AG09309 (cell line): ENCODE data around the gene UBE2E2.

ENCODE experiments used
- DNase-seq: peaks from one replicate; pipeline ENCODE4 v3.0.0-alpha.2; 2010; ENCODE audit warnings: low read depth
- H3K4me3 ChIP-seq: 2 replicates; pipeline ENCODE4 v1.5.1; 2011; ENCODE audit warnings: mild to moderate bottlenecking, low read depth, low read length, moderate library complexity; ENCODE audit not compliant: control insufficient read depth
- TF ChIP-seq, protein P1 (sequence below): IDR thresholded peaks from 2 replicates; pipeline ENCODE4 v1.5.1; 2011; ENCODE audit warnings: mild to moderate bottlenecking, low read depth, low read length, inconsistent platforms; ENCODE audit not compliant: insufficient read depth, control insufficient read depth; ENCODE audit errors: missing control alignments

Gene UBE2E2

DNA sequence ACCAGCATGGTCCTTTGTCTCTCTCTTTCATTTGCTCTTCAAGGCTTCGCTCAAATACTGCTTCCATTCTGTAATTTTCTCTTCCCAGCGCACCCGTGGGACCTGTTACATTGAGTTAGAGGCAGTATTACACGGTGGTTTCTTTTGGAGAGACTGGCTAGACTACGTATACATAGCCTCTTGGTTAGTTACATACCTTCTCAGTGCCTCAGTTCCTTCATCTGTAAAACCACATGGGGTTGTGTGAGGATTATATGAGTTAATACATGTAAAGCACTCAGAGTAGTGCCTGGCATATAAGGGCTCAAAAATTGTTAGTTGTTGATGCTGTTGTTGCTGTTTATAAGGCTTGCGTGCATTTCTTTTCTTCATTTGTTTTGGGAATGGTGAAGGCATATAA, 33.8 kb downstream of the UBE2E2 start:
- H3K4me3 ChIP-seq = no peak overlapping the region
- no peak for DNase-seq
- TF ChIP-seq, protein P1, sequence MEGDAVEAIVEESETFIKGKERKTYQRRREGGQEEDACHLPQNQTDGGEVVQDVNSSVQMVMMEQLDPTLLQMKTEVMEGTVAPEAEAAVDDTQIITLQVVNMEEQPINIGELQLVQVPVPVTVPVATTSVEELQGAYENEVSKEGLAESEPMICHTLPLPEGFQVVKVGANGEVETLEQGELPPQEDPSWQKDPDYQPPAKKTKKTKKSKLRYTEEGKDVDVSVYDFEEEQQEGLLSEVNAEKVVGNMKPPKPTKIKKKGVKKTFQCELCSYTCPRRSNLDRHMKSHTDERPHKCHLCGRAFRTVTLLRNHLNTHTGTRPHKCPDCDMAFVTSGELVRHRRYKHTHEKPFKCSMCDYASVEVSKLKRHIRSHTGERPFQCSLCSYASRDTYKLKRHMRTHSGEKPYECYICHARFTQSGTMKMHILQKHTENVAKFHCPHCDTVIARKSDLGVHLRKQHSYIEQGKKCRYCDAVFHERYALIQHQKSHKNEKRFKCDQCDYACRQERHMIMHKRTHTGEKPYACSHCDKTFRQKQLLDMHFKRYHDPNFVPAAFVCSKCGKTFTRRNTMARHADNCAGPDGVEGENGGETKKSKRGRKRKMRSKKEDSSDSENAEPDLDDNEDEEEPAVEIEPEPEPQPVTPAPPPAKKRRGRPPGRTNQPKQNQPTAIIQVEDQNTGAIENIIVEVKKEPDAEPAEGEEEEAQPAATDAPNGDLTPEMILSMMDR = no peak

DNA sequence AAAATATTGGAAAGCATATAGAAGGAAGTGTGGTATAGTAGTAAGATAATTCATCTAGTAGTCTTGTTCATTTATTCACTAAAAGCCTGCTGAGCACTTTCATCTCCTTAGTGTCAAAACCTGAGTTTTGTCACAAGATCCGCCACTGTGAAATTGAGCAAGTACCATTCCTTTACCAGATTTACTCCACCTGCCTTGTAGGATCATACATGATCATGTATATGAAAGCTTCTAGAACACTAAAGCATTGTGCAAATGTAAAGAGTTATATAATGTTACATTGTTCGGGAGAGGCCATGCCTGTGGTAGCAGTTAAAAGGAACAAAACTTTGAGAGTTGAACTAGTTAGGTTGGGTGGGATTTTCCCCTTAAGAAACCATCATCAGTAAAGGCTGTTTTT, 35.0 kb downstream of the UBE2E2 start:
- TF ChIP-seq, protein P1 = no peak
- no peak for DNase-seq
- H3K4me3 ChIP-seq = no peak overlapping the region

DNA sequence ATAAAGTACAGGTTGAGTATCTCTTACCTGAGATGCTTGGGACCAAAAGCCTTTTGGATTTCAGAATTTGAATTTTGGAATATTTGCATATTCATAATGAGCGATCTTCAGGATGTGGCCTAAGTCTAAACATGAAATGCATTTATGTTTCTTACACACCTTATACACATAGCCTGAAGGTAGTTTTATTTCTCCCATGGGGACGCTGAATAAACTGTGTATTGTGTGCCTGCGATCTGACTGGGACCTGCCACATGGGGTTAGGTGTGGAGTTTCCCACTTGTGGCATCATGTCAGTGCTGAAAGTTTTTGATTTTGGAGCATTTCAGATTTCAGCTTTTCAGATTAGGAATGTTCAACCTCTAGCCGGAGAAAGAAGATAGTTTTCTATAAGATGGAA, 35.5 kb downstream of the UBE2E2 start:
- no peak overlapping the region for H3K4me3 ChIP-seq
- DNase-seq = no peak
- TF ChIP-seq, protein P1 = no peak

DNA sequence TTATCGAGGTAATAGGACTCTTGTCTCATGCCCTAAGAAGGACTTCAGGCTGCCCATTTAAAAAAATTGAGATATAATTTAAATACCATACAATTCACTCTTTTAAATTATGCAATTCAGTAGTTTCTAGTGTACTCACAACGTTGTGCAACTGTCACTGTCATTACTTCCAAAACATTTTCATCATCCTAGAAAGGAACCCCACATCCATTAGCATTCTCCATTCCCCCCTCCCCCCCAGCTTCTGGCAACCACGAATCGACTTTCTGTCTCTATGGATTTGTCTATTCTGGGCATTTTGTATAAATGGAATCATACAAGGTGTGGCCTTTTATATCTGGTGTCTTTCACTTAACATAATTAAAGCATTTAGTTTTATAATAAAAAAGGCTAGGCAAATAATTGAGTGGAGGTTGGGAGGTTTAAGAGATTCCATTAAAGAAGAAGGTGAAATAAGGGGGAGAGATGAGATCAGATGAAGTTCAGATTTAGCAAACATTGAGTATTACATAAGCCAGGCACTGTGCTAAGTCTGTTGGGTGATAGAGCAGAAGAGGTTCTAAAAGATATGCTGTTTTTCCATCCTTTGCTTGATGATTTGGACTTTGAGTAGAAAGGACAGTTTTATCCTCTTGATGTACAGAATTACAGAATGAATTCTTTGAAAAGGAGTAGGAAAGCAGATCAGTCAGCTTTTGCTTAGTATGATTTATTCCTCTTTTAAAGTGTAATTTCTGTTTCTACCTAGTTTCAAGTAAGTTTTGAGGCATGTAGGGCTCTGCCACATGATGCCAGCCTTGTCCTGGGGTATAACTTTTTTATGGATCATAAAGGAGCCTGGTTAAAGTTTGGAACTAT, 36.3 kb downstream of the UBE2E2 start:
- no peak overlapping the region for H3K4me3 ChIP-seq
- TF ChIP-seq, protein P1 = no peak
- DNase-seq = no peak

DNA sequence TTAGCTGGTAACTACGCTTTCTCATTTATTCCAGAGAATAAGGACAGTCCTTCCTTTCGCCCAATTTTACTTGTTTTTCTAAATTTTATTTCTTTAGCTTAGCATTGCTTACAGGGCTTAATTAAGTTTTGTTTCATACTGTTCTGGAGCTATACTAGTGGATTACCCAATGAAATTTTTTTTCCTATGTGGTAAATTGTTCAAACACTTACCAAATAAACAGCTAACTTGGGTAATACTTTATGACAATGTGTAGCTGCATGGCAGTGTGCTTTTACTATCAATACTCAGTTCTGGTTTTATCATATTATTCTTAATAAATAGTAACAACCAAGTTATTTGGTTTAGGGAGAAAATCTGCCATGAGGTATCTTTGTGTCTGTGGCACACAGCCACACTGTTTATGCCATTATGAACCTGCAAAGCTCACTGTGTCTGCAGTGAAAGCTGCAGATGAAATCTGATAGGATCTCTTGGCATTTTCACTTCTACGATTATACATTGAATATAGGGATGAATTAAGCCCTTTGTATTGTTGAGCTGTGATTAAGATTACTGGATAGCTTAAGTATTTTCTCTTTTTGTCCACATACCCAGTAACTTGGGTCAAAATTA, 37.2 kb downstream of the UBE2E2 start:
- TF ChIP-seq, protein P1 = no peak

DNA sequence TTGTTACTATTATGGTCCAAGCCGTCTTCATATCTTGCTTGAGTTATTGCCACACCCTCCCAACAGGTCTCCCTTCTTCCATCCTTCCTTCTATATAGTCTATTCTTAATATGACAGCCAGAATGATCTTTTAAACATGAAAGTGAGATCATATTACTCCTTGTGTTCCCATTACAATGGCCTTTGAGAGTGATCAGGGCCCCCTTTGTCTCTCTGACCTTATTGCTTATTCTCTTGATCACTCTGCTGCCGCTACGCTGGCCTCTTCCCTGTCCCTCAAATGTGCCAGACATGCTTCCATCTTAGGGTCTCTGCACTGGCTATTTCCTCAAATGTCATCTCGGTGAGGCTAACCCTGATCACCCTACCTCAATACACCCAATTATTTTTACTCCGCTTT, 38.1 kb downstream of the UBE2E2 start:
- H3K4me3 ChIP-seq = no peak overlapping the region
- TF ChIP-seq, protein P1 = no peak
- no peak for DNase-seq

More for the DNA sequence above, 37.2 kb downstream of the UBE2E2 start:
- no peak for DNase-seq
- H3K4me3 ChIP-seq = no peak overlapping the region
